Measurements from ENCODE around the gene ZSCAN20. TPM values are rescaled to one million over a fixed set of nuclear protein-coding genes. Genes with fewer than 3 reads are reported as not detected.

Gene ZSCAN20
- total and polyA plus RNA-seq, 9 of the 15 experiments (the other 6 are each of a cell fraction or from before 2014, with no cell fraction given) = 0.36 to 3.3 (median 2.0) TPM

GRCh38 chr1:33472269-33472980 lies at the start of gene ZSCAN20 (continued):
- TF ChIP-seq RREB1 (CRISPR knock-in tag; IDR thresholded peaks at IDR 0.05) (no peak), ID3 (CRISPR knock-in tag; IDR thresholded peaks at IDR 0.05) (no peak), ID3 (tag; IDR thresholded peaks at IDR 0.05) (no peak), ZNF707 (CRISPR knock-in tag; conservative IDR thresholded peaks at IDR 0.05) (no peak), DDX20 (tag; IDR thresholded peaks at IDR 0.05; ENCODE audit: low read depth) (no peak), TEAD2 (tag; IDR thresholded peaks at IDR 0.05) (no peak), HDAC1 (IDR thresholded peaks at IDR 0.05) (no peak), TRIM28 (IDR thresholded peaks at IDR 0.05) (no peak), SAFB (IDR thresholded peaks at IDR 0.05; ENCODE audit: borderline replicate concordance, low read depth, low read length) (no peak), NBN (IDR thresholded peaks at IDR 0.05; ENCODE audit: low read depth) (no peak), CLOCK (CRISPR knock-in tag; IDR thresholded peaks at IDR 0.05; ENCODE audit: borderline replicate concordance) (no peak), LARP7 (IDR thresholded peaks at IDR 0.05) (0 out of 2 replicates have a peak, but pooled peaks have one; percentile 23), ATF2 (CRISPR knock-in tag; IDR thresholded peaks at IDR 0.05) (no peak), POU5F1 (IDR thresholded peaks at IDR 0.05; ENCODE audit: borderline replicate concordance, low read depth, low read length, partially characterized antibody) (no peak), ZNF354B (CRISPR knock-in tag; IDR thresholded peaks at IDR 0.05) (no peak), ZNF512 (tag; IDR thresholded peaks at IDR 0.05) (no peak)

Measured in K562 (cell line).